Mammary epithelial cell (primary cell): Measurements from ENCODE around the gene IRF2.

ENCODE experiments used
- EZH2 ChIP-seq: IDR thresholded peaks from 2 replicates; pipeline ENCODE4 v1.6.1; 2012; ENCODE audit warnings: low read length, inconsistent platforms, borderline replicate concordance
- TF ChIP-seq, protein P1 (sequence below), 2 donors: IDR thresholded peaks in 1 of 2; conservative IDR thresholded peaks in 1 of 2; 2 replicates each; pipeline ENCODE4 v1.5.1; 2011 to 2012; ENCODE audit warnings: inconsistent platforms in 2 of 2, low read length in 2 of 2, mild to moderate bottlenecking in 2 of 2, control low read depth in 1 of 2, low read depth in 1 of 2; ENCODE audit not compliant: insufficient read depth in 1 of 2; ENCODE audit errors: extremely low read depth in 1 of 2

DNA sequence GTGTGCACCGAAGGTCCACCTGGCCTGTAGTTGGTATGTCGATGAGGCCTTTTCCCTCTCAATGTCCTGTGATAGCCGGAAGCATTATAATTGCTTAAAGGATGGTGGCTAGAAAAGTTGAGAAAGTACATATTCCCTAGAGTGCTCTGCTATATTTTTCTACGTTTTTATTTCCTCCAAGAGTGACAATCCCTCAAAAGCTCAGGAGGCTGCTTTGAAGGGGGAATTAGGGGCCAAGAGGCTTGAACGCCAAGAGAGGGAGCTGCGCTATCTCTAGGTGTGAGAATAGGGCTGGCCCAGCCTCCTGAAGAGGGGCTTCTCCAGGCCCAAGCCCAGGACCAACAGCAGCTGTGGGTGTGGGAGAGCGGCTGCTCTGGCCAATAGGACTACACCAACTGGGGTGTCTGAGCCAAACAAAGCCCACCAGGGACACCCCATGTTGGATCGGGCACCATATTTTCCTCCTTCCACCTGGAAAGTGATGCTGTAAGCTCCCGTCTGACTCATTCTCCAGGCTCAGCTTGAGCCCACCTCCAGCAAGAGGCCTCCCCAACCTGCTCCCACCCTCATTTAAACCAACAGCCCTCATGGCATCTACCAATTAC is 124.0 kb downstream of the IRF2 start:
- TF ChIP-seq EZH2, result no peak
- TF ChIP-seq, protein P1, sequence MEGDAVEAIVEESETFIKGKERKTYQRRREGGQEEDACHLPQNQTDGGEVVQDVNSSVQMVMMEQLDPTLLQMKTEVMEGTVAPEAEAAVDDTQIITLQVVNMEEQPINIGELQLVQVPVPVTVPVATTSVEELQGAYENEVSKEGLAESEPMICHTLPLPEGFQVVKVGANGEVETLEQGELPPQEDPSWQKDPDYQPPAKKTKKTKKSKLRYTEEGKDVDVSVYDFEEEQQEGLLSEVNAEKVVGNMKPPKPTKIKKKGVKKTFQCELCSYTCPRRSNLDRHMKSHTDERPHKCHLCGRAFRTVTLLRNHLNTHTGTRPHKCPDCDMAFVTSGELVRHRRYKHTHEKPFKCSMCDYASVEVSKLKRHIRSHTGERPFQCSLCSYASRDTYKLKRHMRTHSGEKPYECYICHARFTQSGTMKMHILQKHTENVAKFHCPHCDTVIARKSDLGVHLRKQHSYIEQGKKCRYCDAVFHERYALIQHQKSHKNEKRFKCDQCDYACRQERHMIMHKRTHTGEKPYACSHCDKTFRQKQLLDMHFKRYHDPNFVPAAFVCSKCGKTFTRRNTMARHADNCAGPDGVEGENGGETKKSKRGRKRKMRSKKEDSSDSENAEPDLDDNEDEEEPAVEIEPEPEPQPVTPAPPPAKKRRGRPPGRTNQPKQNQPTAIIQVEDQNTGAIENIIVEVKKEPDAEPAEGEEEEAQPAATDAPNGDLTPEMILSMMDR (conservative IDR thresholded peaks at IDR 0.05 in 1 of 2, IDR thresholded peaks at IDR 0.05 in 1 of 2; ENCODE audit: extremely low read depth in 1 of 2, insufficient read depth in 1 of 2, low read depth in 1 of 2, low read length in 2 of 2), result no peak
